Skeletal muscle satellite cell (primary cell): ENCODE measurements around the gene ACAN.

Source experiments
- H3K27me3 ChIP-seq: 2 replicates; pipeline ENCODE4 v1.7.0; 2013; ENCODE audit warnings: low read length; ENCODE audit not compliant: control insufficient read depth, insufficient read depth
- H3K36me3 ChIP-seq: 2 replicates; pipeline ENCODE4 v1.7.0; 2013; ENCODE audit warnings: mild to moderate bottlenecking, control low read depth, low read length; ENCODE audit not compliant: insufficient read depth
- H3K4me1 ChIP-seq: 2 replicates; pipeline ENCODE4 v1.7.0; 2013; ENCODE audit warnings: low read length; ENCODE audit not compliant: control insufficient read depth, insufficient read depth
- H3K4me2 ChIP-seq: 2 replicates; pipeline ENCODE4 v1.7.0; 2013; ENCODE audit warnings: mild to moderate bottlenecking, low read length
- H3K4me3 ChIP-seq: 2 replicates; pipeline ENCODE4 v1.7.0; 2013; ENCODE audit warnings: low read length
- H3K9ac ChIP-seq: 2 replicates; pipeline ENCODE4 v1.7.0; 2013; ENCODE audit warnings: mild to moderate bottlenecking, low read depth, low read length, moderate library complexity
- H3K9me3 ChIP-seq: replicated peaks from 2 replicates; pipeline ENCODE4 v1.7.0; 2013; ENCODE audit warnings: mild to moderate bottlenecking, control low read depth, low read length

The ACAN gene

DNA sequence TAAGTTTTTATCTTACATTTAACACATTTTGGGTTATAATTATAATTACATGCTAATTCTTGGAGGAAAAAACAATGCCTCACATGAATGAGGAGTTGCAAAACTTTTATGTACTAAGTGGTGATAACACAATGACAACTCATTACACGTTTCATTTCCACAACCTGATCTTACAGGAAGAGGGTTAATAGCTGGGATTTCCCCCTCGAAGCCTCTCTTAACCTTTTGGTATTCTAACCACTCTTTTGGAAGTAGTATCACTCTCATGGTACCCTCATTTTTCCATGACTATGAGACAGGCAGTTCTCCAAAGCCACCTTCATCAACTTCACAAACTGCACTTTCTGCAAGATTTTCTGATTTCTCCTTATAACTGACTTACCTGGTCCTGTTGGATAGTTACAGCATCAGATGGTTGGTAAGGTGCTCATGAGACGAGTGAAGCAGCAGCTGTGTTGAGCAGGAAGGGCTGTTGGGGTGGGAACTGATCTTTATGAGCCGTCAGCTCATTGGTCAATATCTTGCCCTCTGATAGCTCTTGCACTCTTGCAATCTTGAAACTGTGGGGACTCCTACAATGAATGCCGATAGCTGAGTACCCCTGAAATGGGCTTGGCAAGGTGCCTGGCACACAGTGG lies 41.6 kb downstream of the ACAN start:
- no peak overlapping the region for H3K4me2 ChIP-seq
- no peaks in the 10 kb centered on the region for H3K36me3 ChIP-seq
- no peaks in the 10 kb centered on the region for H3K4me1 ChIP-seq
- no peak overlapping the region for H3K9ac ChIP-seq
- H3K4me3 ChIP-seq, result no peak overlapping the region
- no peaks in the 10 kb centered on the region for H3K9me3 ChIP-seq
- peaks cover 5% of the 10 kb centered on the region for H3K27me3 ChIP-seq

DNA sequence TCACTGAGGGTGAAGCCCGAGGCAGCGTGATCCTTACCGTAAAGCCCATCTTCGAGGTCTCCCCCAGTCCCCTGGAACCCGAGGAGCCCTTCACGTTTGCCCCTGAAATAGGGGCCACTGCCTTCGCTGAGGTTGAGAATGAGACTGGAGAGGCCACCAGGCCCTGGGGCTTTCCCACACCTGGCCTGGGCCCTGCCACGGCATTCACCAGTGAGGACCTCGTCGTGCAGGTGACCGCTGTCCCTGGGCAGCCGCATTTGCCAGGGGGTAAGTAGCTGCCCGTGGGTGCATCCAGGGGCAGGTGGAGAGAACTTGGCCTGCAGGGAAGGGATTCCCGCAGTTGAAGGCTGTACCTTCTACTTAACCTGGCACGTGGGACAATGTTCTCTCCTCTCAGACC lies 42.4 kb downstream of the ACAN start:
- no peak overlapping the region for H3K4me3 ChIP-seq
- peaks cover 5% of the 10 kb centered on the region for H3K27me3 ChIP-seq
- no peaks in the 10 kb centered on the region for H3K36me3 ChIP-seq
- H3K4me1 ChIP-seq, result no peaks in the 10 kb centered on the region
- H3K4me2 ChIP-seq, result no peak overlapping the region
- H3K9ac ChIP-seq, result no peak overlapping the region
- H3K9me3 ChIP-seq, result no peaks in the 10 kb centered on the region

DNA sequence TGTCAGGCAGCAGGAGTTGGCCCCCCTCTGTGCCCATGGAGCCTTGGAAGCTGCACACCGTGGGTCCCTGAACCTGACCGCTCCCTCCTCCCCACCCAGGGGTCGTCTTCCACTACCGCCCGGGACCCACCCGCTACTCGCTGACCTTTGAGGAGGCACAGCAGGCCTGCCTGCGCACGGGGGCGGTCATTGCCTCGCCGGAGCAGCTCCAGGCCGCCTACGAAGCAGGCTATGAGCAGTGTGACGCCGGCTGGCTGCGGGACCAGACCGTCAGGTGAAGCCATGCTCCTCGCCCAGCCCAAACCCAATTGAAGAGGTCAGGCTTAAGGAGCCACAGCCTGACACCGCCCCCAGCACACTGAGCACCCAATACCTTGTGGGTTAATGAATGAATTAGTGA lies 43.9 kb downstream of the ACAN start:
- no peaks in the 10 kb centered on the region for H3K36me3 ChIP-seq
- no peak overlapping the region for H3K4me2 ChIP-seq
- peaks cover 5% of the 10 kb centered on the region for H3K27me3 ChIP-seq
- H3K9ac ChIP-seq, result no peak overlapping the region
- H3K4me3 ChIP-seq, result no peak overlapping the region
- no peaks in the 10 kb centered on the region for H3K4me1 ChIP-seq
- no peaks in the 10 kb centered on the region for H3K9me3 ChIP-seq

DNA sequence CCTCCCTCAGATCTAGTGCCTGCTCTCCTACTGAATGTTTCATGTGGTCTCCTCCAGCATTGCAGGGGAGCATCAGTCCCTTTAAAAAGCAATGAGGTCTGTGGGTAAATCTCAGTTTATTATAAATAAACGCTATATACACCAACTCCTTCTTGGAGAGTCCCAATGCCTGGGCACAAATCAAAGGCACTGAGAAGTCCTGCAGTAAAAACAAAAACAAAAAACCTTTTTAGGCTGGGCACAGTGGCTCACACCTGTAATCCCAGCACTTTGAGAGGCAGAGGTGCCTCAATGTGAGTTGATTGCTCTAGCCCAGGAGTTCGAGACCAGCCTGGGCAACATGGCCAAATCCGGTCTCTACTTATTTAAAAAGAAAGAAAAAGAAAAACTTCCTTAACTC lies 45.0 kb downstream of the ACAN start:
- Histone ChIP-seq H3K9me3 (no peaks in the 10 kb centered on the region), H3K9ac (no peak overlapping the region), H3K36me3 (no peaks in the 10 kb centered on the region), H3K4me2 (no peak overlapping the region), H3K27me3 (peaks cover 5% of the 10 kb centered on the region), H3K4me1 (no peaks in the 10 kb centered on the region), H3K4me3 (no peak overlapping the region)

DNA sequence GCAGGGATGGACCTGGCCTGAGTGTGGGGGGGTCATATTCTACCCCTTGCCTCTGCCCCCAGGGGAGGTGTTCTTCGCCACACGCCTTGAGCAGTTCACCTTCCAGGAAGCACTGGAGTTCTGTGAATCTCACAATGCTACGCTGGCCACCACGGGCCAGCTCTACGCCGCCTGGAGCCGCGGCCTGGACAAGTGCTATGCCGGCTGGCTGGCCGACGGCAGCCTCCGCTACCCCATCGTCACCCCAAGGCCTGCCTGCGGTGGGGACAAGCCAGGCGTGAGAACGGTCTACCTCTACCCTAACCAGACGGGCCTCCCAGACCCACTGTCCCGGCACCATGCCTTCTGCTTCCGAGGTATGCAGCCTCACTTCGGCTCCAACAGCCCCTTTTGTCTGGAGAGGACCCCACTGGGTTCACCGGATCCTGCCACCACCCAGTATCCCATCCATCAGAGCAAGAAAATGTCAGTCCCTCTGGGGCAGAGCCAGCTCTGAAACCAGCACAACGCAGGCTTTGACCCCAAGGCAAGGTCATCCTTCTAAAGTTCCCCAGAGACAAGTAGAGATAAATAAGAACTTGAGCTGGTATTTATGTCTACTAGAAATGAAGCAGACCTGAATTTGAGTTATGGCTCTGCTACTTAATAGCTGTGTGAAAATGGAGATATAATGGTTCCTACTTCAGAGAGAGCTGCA lies 46.3 kb downstream of the ACAN start:
- peaks cover 5% of the 10 kb centered on the region for H3K27me3 ChIP-seq
- no peaks in the 10 kb centered on the region for H3K9me3 ChIP-seq
- H3K36me3 ChIP-seq, result no peaks in the 10 kb centered on the region
- no peak overlapping the region for H3K9ac ChIP-seq
- H3K4me3 ChIP-seq, result no peak overlapping the region
- no peak overlapping the region for H3K4me2 ChIP-seq
- H3K4me1 ChIP-seq, result no peaks in the 10 kb centered on the region

DNA sequence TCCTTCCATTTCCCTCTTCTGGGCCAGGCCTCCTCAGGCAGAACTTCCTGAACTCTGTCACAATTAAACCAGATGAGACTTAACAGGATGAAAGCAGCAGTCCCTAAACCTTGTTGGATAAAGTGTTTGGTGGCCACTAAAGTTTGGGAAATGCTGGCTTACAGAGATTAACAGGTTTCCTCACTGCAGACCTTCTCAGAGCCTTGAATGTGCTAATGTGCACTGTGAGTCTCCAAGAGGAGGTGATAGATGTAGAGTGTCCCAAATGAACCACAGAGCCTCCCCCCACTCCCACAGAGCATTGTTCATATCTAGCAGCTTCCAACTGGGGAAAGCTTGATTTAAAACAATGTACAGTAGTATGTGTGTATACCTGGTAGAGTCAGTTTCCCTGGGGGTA lies 49.2 kb downstream of the ACAN start:
- peaks cover 10% of the 10 kb centered on the region for H3K27me3 ChIP-seq
- H3K36me3 ChIP-seq, result no peaks in the 10 kb centered on the region
- no peak overlapping the region for H3K4me3 ChIP-seq
- no peaks in the 10 kb centered on the region for H3K4me1 ChIP-seq
- no peak overlapping the region for H3K9ac ChIP-seq
- H3K4me2 ChIP-seq, result no peak overlapping the region
- H3K9me3 ChIP-seq, result no peaks in the 10 kb centered on the region

DNA sequence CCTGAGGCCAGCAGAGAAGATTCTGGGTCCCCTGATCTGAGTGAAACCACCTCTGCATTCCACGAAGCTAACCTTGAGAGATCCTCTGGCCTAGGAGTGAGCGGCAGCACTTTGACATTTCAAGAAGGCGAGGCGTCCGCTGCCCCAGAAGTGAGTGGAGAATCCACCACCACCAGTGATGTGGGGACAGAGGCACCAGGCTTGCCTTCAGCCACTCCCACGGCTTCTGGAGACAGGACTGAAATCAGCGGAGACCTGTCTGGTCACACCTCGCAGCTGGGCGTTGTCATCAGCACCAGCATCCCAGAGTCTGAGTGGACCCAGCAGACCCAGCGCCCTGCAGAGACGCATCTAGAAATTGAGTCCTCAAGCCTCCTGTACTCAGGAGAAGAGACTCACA lies 55.7 kb downstream of the ACAN start:
- Histone ChIP-seq H3K4me3 (no peak overlapping the region), H3K9ac (no peak overlapping the region), H3K9me3 (no peaks in the 10 kb centered on the region), H3K27me3 (peaks cover 20% of the 10 kb centered on the region), H3K4me1 (no peaks in the 10 kb centered on the region), H3K36me3 (no peaks in the 10 kb centered on the region), H3K4me2 (no peak overlapping the region)

DNA sequence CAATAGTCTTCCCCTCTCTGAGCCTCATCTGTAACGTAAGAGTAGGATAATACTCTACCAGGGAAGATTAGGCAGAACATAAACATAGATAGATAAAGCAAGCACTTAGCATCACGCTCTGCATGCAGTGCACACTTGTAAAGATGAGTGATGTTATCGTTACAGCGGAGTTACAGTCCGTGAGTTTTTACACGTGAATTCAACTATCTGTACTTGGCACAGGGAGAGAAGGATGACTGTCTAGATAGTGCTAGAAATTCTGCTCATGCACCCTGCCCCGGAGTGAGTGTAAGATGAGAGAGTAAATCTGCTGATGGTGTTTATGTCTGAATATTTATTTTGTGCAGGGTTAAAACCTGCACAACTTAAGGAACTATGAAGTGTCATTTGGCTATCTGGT lies 56.3 kb downstream of the ACAN start:
- Histone ChIP-seq H3K4me1 (no peaks in the 10 kb centered on the region), H3K27me3 (peaks cover 20% of the 10 kb centered on the region), H3K9ac (no peak overlapping the region), H3K4me3 (no peak overlapping the region), H3K9me3 (no peaks in the 10 kb centered on the region), H3K36me3 (no peaks in the 10 kb centered on the region), H3K4me2 (no peak overlapping the region)

DNA sequence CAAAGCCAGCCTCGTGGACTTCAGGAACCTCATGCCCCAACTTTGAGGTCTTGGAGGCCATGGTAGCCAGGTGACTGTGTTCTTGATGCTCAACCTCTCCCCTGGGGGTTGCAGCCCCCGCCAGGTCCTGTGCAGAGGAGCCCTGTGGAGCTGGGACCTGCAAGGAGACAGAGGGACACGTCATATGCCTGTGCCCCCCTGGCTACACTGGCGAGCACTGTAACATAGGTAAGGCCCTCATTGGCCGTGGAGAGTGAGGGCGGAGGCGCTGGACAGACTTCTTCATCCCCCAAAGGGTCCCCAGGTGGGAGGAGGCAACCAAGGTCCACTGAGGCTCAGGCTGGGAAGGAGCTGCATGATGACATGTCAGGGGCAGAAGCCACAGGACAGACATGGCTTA lies 57.0 kb downstream of the ACAN start:
- peaks cover 20% of the 10 kb centered on the region for H3K27me3 ChIP-seq
- no peak overlapping the region for H3K4me2 ChIP-seq
- H3K9me3 ChIP-seq, result no peaks in the 10 kb centered on the region
- H3K36me3 ChIP-seq, result no peaks in the 10 kb centered on the region
- no peak overlapping the region for H3K4me3 ChIP-seq
- H3K9ac ChIP-seq, result no peak overlapping the region
- no peaks in the 10 kb centered on the region for H3K4me1 ChIP-seq

DNA sequence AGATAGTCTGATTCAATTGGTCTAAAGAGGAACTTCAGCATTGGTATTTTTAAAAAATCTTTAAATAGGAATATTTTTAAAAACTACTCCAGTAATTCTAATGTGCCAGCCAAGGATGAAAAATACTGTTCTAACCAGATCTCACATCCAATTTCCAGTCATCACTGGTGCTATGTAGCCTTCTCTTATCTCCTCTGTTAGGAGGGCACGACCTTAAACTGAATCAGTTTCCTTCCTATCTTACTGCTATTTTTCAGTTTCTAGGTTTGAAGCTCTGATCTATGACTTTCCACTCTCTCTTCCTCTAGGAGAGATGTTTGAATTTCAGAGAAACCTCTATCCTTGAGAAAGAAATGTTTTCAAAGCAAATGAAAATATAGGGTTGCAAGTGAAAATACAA lies 60.2 kb downstream of the ACAN start:
- no peaks in the 10 kb centered on the region for H3K9me3 ChIP-seq
- no peaks in the 10 kb centered on the region for H3K4me1 ChIP-seq
- H3K9ac ChIP-seq, result no peak overlapping the region
- H3K4me3 ChIP-seq, result no peak overlapping the region
- H3K27me3 ChIP-seq, result peaks cover 10% of the 10 kb centered on the region
- no peak overlapping the region for H3K4me2 ChIP-seq
- H3K36me3 ChIP-seq, result no peaks in the 10 kb centered on the region

DNA sequence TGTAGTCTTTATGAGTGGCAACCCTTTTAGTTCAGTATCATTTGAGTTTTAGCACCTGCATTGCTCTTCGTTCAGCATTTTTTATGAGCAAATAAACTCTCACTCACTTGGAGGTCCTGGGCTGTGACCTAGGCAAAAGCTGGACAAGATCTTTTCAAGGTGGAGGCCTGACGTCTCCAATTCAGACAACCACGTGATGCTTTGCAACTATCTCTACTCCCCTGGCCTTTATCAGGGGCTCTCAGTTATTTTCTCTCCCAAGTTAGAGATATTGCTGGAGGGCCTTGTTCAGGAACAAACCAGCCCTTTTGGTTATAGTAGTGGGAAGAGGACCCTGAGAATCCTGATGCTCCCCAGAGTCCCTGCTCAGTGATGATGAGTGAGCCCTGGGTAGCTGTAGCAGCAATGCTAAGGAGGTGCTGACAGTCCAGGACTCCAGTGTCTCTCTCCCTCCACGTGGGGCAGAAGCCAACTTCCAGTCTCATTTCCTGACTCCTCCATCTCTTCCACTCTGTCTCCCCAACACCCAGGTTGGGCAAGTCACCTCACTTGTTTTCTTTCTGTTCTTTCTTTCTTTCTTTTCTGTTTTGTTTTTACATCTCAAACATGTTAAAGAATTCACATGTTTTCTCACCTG lies 61.7 kb downstream of the ACAN start:
- H3K27me3 ChIP-seq, result peaks cover 19% of the 10 kb centered on the region

More for the DNA sequence above, 61.7 kb downstream of the ACAN start:
- H3K9me3 ChIP-seq, result no peaks in the 10 kb centered on the region
- no peak overlapping the region for H3K4me3 ChIP-seq
- no peak overlapping the region for H3K9ac ChIP-seq
- no peak overlapping the region for H3K4me2 ChIP-seq
- H3K36me3 ChIP-seq, result no peaks in the 10 kb centered on the region
- no peaks in the 10 kb centered on the region for H3K4me1 ChIP-seq
